Cardiac ventricle fibroblast (primary cell): ENCODE data around the gene AMPD3. TPM values are rescaled to one million over a fixed set of nuclear protein-coding genes. Genes with fewer than 3 reads are reported as not detected.

ENCODE experiments used
- total RNA-seq: library from RNA; depleted of rRNA; stranded (reverse); fragments of >200 nt; gene quantifications from 2 replicates; pipeline ENCODE4 v1.2.3, GENCODE V29; 2015

Gene AMPD3
- 0.44 and 1.9 TPM in 2 replicates for total RNA-seq

GRCh38 chr11:10454878-10455631 lies at the start of gene AMPD3:
TSS of gene AMPD3 (plus strand) at chr11:10455264. CDS start at chr11:10461520, 6,256 bp downstream.

GRCh38 chr11:10540915-10541560 lies 86.0 kb downstream of the AMPD3 start, which contains the start of gene RNF141:
TSS of gene RNF141 (minus strand) at chr11:10541187. CDS start at chr11:10534158, 7,029 bp downstream.

Other genes with a start within 250 kb of the AMPD3 start
- 26.6 and 29.2 TPM in 2 replicates for gene SBF2, start 161.0 kb upstream of the AMPD3 start, total RNA-seq
- gene ADM, start 150.2 kb upstream of the AMPD3 start, total RNA-seq: 108 and 159 TPM in 2 replicates
- gene RNF141, start 85.9 kb downstream of the AMPD3 start, total RNA-seq: 16.1 and 21.2 TPM in 2 replicates
- 2.1 and 4.1 TPM in 2 replicates for gene LYVE1, start 113.4 kb downstream of the AMPD3 start, total RNA-seq
- gene IRAG1, start 238.5 kb downstream of the AMPD3 start, total RNA-seq: 1.2 and 1.4 TPM in 2 replicates